ENCODE results near the gene ANKS1B. TPM values are rescaled to one million over a fixed set of nuclear protein-coding genes. Genes with fewer than 3 reads are reported as not detected.
"Not testable (repeated sequence)": the region's sequence is repeated elsewhere in the genome, so short reads cannot be mapped to it uniquely, and the experiment has no call there.

ANKS1B gene
- total and polyA plus RNA-seq, 10 of the 15 experiments (the other 5 are each of a cell fraction or from before 2014, with no cell fraction given) = 0.16 to 1.3 (median 0.82) TPM; not detected in 7

- ChIA-PET SMC1A (ENCODE audit: uncharacterized antibody, unreplicated experiment) (interaction anchor here (0.6 to 1.5 kb wide), 2 partner anchors 9 to 370 kb away, joined by 3 read pairs; no protein-coding TSS in a partner anchor), CTCF (interaction anchor here (1.2 to 3.2 kb wide), 2 partner anchors 18 to 39 kb away, joined by 3 to 8 read pairs; no protein-coding TSS in a partner anchor), RAD21 (ENCODE audit: unreplicated experiment) (no interaction called here), POLR2A (no interaction called here)
- H3K36me3 ChIP-seq (ENCODE audit: control insufficient read depth in 2 of 2, insufficient read depth in 2 of 2, low read length in 1 of 2) = no peaks in the 10 kb centered on the region
- BruUV-seq (replicated peaks) = no TSS peak
- no peak for TF ChIP-seq CREB1 (IDR thresholded peaks at IDR 0.05; ENCODE audit: low read depth)
- no peak for TF ChIP-seq HDAC6 (IDR thresholded peaks at IDR 0.05; ENCODE audit: unreplicated experiment)
- TF ChIP-seq ZNF622 (IDR thresholded peaks at IDR 0.05) = no peak
- no peak for TF ChIP-seq RUNX3 (IDR thresholded peaks at IDR 0.05; ENCODE audit: low read length)
- no peaks in the 10 kb centered on the region for H3K27me3 ChIP-seq (replicated peaks in 1 of 2; ENCODE audit: control insufficient read depth in 2 of 2, insufficient read depth in 2 of 2, low read length in 1 of 2)
- FAIRE-seq (no peak), DNase-seq (ENCODE audit: low read depth, low spot score) (no peak), ATAC-seq (no peak)
- no peak overlapping the region for H3K4me3 ChIP-seq
- WGBS (ENCODE audit: insufficient coverage, insufficient replicate concordance, low lambda C conversion rate, missing lambda C conversion rate) = 21% methylated on average over 4 of the region's 4 CpGs
- H3K4me1 ChIP-seq (ENCODE audit: control insufficient read depth, insufficient read depth, low read length) = no peaks in the 10 kb centered on the region
- H3K9me3 ChIP-seq (replicated peaks; ENCODE audit: control insufficient read depth, insufficient read depth, low read length) = no peaks in the 10 kb centered on the region
- no peaks in the 10 kb centered on the region for H4K20me1 ChIP-seq (ENCODE audit: control insufficient read depth, insufficient read depth)
- H3K79me2 ChIP-seq (ENCODE audit: control insufficient read depth, insufficient read depth, low read length) = no peaks in the 10 kb centered on the region
- no peak overlapping the region for H3K9ac ChIP-seq (ENCODE audit: control insufficient read depth, insufficient read depth, low read length)
- H3K4me2 ChIP-seq (ENCODE audit: control insufficient read depth, insufficient read depth) = no peak overlapping the region
- H2AFZ ChIP-seq (ENCODE audit: control insufficient read depth, low read depth, low read length) = no peak overlapping the region
- intact Hi-C loops (cut with micrococcal nuclease; ENCODE audit: unreplicated experiment) (no loop called here), in situ Hi-C loops (cut with MboI) (no loop called here)
- no peak overlapping the region for H3K27ac ChIP-seq (ENCODE audit: control insufficient read depth, insufficient read depth)
Measured at GRCh38 chr12:99249543-99249942, 735.2 kb downstream of the ANKS1B start.

DNA sequence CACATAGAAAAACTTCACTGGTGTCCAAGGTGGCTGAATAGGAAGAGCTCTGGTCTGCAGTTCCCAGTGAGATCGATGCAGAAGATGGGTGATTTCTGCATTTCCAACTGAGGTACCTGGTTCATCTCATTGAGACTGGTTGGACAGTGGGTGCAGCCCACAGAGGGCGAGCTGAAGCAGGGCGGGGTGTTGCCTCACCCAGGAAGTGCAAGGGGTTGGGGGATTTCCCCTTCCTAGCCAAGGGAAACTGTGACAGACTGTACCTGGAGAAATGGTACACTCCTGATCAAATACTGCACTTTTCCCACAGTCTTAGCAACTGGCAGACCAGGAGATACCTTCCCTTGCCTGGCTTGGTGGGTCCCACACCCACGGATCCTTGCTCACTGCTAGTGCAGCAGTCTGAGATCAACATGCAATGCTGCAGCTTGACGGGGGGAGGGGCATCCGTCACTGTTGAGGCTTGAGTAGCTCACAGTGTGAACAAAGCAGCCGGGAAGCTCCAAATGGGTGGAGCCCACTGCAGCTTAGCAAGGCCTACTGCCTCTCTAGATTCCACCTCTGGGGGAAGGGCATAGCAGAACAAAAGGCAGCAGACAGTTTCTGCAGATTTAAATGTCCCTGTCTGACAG lies 746.7 kb downstream of the ANKS1B start:
- in situ Hi-C loops (cut with MboI); FAIRE-seq: not testable (repeated sequence)
- CTCF ChIA-PET = interaction anchor here (0.6 to 0.7 kb wide), 2 partner anchors 10 to 1576 kb away, joined by 3 read pairs; no protein-coding TSS in a partner anchor

More for the DNA sequence above, 746.7 kb downstream of the ANKS1B start:
- H2AFZ ChIP-seq (ENCODE audit: control insufficient read depth, low read depth, low read length); H3K4me1 ChIP-seq (ENCODE audit: control insufficient read depth, insufficient read depth, low read length); POLR2A ChIA-PET; H3K27ac ChIP-seq (ENCODE audit: control insufficient read depth, insufficient read depth); H3K9ac ChIP-seq (ENCODE audit: control insufficient read depth, insufficient read depth, low read length); intact Hi-C loops (cut with micrococcal nuclease; ENCODE audit: unreplicated experiment); H3K27me3 ChIP-seq (replicated peaks in 1 of 2; ENCODE audit: control insufficient read depth in 2 of 2, insufficient read depth in 2 of 2, low read length in 1 of 2); ATAC-seq; BruUV-seq (replicated peaks); H3K79me2 ChIP-seq (ENCODE audit: control insufficient read depth, insufficient read depth, low read length); H3K4me2 ChIP-seq (ENCODE audit: control insufficient read depth, insufficient read depth); DNase-seq (ENCODE audit: low read depth, low spot score); H4K20me1 ChIP-seq (ENCODE audit: control insufficient read depth, insufficient read depth); H3K36me3 ChIP-seq (ENCODE audit: control insufficient read depth in 2 of 2, insufficient read depth in 2 of 2, low read length in 1 of 2); H3K9me3 ChIP-seq (replicated peaks; ENCODE audit: control insufficient read depth, insufficient read depth, low read length); H3K4me3 ChIP-seq: not testable (repeated sequence)
- under 1% methylated on average over 7 of the region's 7 CpGs for WGBS (ENCODE audit: insufficient coverage, insufficient replicate concordance, low lambda C conversion rate, missing lambda C conversion rate)
- ChIA-PET RAD21 (ENCODE audit: unreplicated experiment) (interaction anchor here (1.4 kb wide), 1 partner anchor 27 kb away, joined by 4 read pairs; no protein-coding TSS in a partner anchor), SMC1A (ENCODE audit: uncharacterized antibody, unreplicated experiment) (interaction anchor here (0.6 to 1.6 kb wide), 2 partner anchors 33 to 282 kb away, joined by 3 read pairs; no protein-coding TSS in a partner anchor)
